CD4-positive, alpha-beta T cell treated with Interleukin-17A for 1 hour (primary cell): ENCODE measurements around the gene LOXHD1.

Experiments
- DNase-seq: peaks from one replicate; pipeline ENCODE4 v3.0.0-alpha.2; 2020

Gene LOXHD1

DNA sequence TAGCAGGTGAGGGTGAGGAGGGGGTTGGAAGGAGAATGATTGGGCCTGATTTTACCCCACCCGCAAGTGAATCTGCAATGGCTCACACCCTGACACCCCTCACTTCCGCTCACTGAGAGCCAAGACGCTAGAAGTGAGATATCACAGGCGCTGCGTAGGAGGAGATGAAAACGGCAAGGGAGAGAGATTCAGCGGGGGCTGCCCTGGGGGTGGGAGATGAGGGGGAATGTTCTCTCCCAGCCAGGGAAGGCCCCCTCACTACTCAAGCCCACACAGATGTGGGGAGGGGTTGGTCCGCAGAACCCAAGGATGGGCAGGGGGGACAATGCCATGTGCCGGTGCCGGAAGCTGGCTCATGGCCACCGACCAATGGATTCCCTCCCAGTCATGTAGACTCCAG is 32.9 kb downstream of the LOXHD1 start:
- peak; percentile 6 for DNase-seq

DNA sequence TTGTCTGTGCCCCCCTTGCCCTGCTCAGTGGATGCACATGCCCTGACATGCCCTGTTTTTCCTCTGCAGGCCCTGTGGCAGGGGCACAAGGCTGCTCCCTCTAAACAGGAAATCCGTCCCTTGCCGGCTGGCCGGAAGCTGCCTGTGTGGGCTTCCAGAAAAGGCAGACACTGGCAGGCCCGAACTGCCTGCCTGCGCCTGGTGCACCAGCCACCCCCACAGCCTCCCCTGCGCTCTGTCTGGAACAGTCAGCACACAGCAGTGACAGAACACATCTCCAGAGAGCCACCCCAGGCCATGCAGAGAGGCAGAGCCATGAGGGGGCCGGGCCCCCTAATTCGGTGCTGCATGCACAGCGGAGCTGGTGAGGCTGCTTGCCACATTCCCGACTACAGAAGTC is 33.5 kb downstream of the LOXHD1 start:
- DNase-seq = peak; percentile 24

- peak; percentile 18 for DNase-seq
Observed at GRCh38 chr18:46622999-46623398, 34.0 kb downstream of the LOXHD1 start.

DNA sequence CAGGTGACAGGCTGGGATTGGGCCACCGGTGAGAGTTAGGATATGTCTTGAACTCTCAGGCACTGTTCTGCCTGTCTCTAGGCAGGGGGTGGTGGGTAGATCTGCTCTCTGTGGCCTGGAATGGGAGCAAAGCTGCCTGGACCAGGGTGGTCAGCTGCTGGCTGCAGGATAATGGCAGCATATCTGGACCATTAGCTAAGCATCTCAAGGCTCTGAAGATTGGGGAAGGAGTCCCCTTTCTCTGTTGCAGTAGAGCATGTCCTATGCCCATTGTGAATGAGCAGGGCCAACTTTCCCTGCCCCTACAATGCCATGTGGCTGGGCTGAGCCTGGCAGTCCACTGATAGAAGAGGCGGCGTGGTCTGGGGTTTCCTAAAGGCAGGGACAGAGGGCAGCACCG is 34.6 kb downstream of the LOXHD1 start:
- no peak for DNase-seq

DNA sequence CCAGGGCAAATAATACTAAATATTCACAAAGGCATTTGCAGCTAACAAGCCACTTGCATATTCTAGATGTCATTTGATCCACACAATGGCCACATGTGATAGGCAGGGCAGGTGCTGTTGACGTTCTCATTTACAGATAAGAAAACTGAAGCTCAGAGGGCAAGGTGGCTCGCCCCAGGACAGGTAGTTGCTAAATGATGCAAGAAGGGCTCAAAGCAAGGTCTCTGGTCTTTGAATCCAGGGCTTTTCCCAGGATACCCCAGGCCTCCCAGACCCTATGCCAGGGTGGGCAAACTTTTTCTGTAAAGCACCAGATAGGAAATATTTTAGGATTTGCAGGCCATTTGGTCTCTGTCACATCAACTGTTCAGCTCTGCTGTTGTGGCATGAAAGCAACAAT is 35.1 kb downstream of the LOXHD1 start:
- no peak for DNase-seq

DNA sequence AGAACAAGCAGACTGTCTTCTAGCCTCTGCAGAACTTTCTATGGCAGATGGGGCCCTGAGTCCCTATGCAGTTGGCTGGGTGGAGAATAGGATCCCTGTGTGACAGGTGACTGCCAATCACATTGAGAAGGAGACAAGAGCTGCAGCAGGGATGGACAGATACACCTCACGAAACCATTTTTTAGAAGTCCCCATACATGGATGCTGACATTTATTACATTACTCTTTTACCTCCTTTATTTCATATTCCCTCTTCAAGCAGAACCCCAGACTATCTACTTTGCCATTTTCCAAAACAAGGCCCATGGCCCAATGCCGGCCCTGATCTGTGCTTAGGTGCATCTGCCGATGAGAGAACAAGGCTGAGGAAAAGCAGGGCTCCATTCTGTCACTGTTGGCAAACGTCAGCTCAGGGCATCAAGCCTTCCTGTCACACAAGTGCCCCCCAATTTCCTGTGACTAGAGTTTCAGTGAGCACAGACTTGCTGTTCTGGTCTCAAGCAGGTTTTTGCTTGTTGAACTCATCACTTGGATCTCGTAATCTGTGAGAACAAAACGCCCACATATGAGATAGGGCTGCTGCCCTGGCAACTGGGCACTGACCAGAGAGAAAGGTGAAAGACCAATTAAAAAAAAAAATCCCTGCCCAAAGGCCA is 35.8 kb downstream of the LOXHD1 start:
- DNase-seq = no peak

DNA sequence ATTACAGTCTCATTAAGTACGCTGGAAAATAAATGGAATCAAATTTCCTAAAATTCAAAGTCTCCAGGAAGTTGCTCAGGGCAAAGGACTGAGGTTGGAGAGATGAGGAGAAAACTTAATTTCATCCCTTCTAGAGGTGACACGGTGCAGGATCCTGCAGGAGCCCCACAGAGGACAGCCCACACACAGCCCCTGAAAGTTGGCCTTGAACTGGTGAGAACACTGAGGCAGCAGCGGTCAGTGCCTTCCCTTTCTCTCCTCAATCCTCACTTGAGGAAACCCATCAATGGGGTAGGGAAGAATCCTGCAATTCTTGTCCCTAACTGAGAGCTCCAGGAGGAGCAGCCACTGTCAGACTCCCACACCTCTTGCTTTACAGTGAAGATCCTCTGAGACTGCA is 37.5 kb downstream of the LOXHD1 start:
- DNase-seq = no peak

DNA sequence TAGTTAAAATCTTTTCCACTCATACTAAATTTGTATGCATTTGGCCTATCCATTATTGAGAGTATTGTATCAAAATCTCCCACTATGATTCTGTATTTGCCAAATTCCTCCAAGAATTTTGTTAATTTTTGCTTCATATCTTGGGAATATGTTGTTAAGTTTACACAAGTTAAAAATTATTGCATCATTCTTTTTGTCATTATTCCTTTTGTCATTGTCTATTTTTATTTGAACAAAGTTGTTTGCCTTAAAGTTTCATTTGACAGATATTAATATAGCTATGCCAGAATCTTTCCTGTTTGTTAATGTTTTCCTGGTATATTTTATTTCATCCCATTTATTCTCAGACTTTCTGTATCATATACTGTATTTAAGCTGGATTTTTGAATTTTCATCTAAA is 41.3 kb downstream of the LOXHD1 start:
- no peak for DNase-seq

DNA sequence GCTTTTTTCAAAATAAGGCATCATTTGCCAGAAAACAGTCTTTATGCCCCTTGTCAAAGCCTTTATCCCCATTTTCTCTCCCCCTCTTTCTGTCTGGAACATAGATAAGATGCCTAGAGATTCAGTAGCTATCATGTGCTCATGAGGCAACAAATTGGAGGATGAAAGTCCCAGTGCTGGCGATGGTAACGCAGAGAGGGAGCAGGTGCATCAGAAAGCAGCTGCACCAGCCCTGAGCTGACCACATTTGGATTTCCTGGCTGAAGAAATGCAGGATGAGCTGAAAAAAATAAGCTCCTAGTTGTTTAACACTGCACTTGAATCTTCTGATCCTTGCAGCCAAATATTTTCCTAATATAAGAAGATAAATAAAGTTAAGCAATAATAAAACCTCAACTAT is 48.0 kb downstream of the LOXHD1 start:
- DNase-seq = no peak

DNA sequence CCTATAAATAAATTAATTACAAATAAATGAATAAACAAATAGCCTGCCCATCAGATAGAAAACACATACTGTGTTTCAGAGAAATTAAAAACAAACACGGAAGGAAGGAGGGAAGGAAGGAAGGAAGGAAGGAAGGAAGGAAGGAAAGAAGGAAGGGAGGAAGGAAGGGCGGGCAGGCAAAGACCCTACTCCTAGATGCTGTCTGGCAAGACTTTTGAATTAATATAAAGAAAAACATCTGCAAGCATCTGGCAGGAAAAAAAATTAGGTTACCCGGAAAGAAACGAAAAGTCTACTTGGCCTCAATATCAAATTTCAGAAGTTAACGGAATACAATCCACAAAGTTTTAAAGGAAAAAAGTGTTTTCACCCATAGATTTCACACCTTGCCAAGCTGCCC is 49.1 kb downstream of the LOXHD1 start:
- DNase-seq = no peak

- DNase-seq = no peak
Observed at GRCh38 chr18:46601141-46601805, 55.7 kb downstream of the LOXHD1 start.

GRCh38 chr18:46596119-46596518 is 60.9 kb downstream of the LOXHD1 start:
- DNase-seq = no peak

- no peak for DNase-seq
Observed at GRCh38 chr18:46591783-46592391, 65.1 kb downstream of the LOXHD1 start.

DNA sequence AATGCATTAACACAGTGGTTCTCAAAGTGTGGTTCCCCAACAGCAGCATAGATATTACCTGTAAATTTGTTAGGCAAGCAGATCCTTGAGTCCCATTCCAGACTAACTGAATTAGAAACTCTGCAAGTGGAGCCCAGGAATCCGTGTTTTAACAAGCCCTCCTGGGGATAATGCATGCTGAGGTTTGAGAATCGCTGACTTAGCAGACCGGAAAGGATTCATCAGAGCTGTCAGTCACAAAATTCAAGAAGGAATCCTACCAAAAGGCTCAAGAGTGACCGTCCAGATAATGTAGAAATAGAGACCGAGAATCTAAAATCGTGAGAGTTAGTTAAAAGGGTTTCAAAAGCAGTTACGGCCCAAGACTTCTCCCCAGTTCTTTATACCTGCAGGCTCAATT is 66.9 kb downstream of the LOXHD1 start:
- DNase-seq = no peak

- DNase-seq = no peak
Observed at GRCh38 chr18:46588971-46589660, 67.9 kb downstream of the LOXHD1 start.

DNA sequence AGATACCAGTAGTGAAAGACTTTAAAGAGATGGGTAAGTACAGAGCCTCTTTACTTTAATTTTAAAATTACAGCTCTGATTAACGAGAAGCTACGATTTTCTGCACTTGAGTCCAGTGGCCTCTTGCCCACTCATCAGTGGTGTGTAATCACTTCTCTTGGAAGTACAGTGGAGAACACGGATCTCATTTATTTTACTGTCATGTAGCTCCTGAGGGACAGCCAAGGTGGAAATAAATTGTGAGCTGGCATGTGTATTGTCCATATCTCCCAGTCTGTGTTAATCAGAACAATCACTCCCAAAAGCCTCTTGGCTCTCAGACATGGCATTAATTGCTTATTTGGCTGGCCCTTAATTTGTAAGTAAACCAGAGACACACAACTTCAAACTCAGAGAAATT is 69.4 kb downstream of the LOXHD1 start:
- no peak for DNase-seq

- no peak for DNase-seq
Observed at GRCh38 chr18:46583711-46584110, 73.3 kb downstream of the LOXHD1 start.

DNA sequence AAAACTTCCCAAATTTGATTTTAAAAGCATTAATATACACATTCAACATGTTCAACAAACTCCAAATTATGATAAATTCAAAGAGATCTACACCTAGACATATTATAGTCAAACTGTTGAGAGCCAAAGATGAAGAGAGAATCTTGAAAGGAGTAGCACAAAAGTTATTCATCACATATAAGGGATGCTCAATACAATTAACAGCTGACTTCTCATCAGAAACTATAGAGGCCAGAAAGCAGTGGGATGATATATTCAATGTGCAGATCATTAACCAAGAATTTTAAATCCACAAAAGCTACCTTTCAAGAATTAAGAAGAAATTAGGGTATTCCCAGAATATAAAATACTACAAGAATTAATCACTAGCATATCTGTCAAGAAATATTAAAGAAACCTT is 75.4 kb downstream of the LOXHD1 start:
- DNase-seq = no peak

DNA sequence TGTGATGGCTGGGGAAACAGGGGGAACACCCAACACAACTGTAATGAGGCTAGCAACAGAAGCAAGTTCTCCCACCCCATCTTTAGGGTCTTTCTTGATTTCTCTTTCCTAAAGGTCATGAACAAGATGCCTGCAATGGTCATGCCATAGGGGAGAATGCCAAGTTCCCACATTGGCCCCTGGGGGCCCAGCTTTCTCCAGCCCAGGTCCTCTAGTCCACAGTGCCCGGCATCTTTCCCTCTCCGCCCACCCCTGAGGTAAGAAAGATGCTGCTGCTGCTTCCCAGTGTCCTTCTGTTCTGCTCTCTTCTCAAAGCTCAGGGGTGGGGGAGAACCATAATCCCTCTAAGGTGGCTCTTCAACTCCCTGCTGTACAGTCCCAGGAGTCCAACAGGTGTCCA is 78.0 kb downstream of the LOXHD1 start:
- no peak for DNase-seq

GRCh38 chr18:46577546-46577945 is 79.5 kb downstream of the LOXHD1 start:
- DNase-seq = no peak

DNA sequence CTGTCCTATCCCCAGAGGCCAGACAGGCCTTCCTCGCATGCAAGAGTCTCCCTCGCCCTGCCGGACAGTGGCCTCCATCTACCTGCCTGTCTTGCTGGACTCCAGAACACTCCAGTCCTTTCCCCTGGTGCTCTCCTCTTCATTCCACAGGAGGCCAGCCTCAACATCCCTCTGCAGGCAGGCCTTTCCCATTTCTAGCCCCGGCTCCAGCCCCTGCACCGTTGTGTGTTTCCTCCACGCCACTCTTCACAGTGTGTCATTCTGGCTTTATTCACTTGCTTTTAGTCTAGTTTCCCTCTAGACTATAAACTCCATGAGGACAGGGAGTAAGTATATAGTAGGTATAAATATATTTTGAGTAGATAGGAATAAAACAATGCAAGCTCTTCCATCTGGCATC is 81.2 kb downstream of the LOXHD1 start:
- no peak for DNase-seq

DNA sequence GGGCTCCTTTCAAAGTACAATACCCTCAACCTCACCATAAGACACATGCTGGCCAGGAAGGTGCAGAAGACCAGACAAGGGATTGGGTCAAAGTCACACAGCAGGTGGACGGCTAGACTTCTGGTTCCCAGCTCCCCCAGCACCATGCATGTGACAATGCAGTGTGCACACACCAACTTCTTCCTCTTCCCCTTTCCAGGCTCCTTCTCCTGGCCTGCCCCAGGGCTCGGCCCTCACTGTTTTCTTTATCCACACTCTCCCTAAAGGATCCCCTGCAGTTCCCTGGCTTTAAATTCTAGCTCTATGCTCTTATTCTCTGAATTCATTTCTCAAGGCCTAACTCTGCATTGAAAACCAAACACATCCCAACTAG is 82.3 kb downstream of the LOXHD1 start:
- no peak for DNase-seq

GRCh38 chr18:46574000-46574742 is 82.8 kb downstream of the LOXHD1 start:
- no peak for DNase-seq
